Measurements from ENCODE around the gene ACP2. TPM values are rescaled to one million over a fixed set of nuclear protein-coding genes. Genes with fewer than 3 reads are reported as not detected.

ACP2 gene
- total RNA-seq, 1 donor from 2014 or later = 40.8 TPM

- H3K36me3 Mint-ChIP-seq (ENCODE audit: low read depth, unreplicated experiment) = peaks cover 25% of the 10 kb centered on the region
- no peak for DNase-seq (ENCODE audit: low read depth)
- no peak overlapping the region for H3K4me3 Mint-ChIP-seq (ENCODE audit: unreplicated experiment)
- H3K4me1 Mint-ChIP-seq (ENCODE audit: low read depth, unreplicated experiment) = no peaks in the 10 kb centered on the region
- no peaks in the 10 kb centered on the region for H3K4me1 ChIP-seq (ENCODE audit: insufficient read depth, low read length)
- FAIRE-seq = no peak
- no peak overlapping the region for H3K27ac ChIP-seq (ENCODE audit: low read depth, low read length)
- H3K9me3 Mint-ChIP-seq (ENCODE audit: unreplicated experiment) = no peaks in the 10 kb centered on the region
- no peak overlapping the region for H3K4me2 ChIP-seq (ENCODE audit: low read length)
- no peak overlapping the region for H3K27ac Mint-ChIP-seq (ENCODE audit: unreplicated experiment)
- H3K4me3 ChIP-seq (ENCODE audit: insufficient read depth, low read depth, low read length) = no peak overlapping the region
- peaks cover 18% of the 10 kb centered on the region for H3K79me2 ChIP-seq (ENCODE audit: insufficient read depth, low read length)
- H4K20me1 ChIP-seq (ENCODE audit: insufficient read depth, low read length) = peaks cover 23% of the 10 kb centered on the region
- H3K27me3 ChIP-seq (ENCODE audit: insufficient read depth, low read length) = no peaks in the 10 kb centered on the region
- H2AFZ ChIP-seq (ENCODE audit: low read depth, low read length) = no peak overlapping the region
- no peaks in the 10 kb centered on the region for H3K9me3 ChIP-seq (ENCODE audit: insufficient read depth, low read depth, low read length)
- no peak overlapping the region for H3K9ac ChIP-seq (ENCODE audit: low read length)
- no peaks in the 10 kb centered on the region for H3K27me3 Mint-ChIP-seq (ENCODE audit: low read depth, unreplicated experiment)
- H3K36me3 ChIP-seq (ENCODE audit: insufficient read depth, low read length) = peaks cover 45% of the 10 kb centered on the region
- TF ChIP-seq CTCF (IDR thresholded peaks at IDR 0.05; ENCODE audit: insufficient read depth, low read depth, low read length) (no peak), EZH2 (IDR thresholded peaks at IDR 0.05; ENCODE audit: insufficient read depth, low read length) (no peak)
These were observed 30.2 kb upstream of the ACP2 start for GRCh38 chr11:47278769-47279168.

DNA sequence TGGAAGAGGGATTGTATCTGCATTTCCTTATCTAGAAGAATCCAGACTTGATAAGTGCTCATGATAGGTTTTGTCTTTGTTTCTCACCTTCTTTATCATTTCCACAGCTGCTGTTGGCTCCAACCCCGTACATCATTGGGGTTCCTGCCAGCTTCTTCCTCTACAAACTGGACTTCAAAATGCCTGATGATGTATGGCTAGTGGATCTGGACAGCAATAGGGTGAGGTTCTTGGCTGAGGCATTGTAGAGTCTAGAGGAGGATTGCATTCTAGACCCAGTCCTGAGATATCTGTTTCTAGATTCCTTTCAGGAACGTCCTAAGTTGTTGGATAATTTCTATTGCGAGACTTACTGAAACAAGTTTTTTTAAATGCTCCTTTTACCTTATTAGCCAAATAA lies 29.4 kb upstream of the ACP2 start:
- Histone ChIP-seq H3K27me3 (ENCODE audit: insufficient read depth, low read length) (no peaks in the 10 kb centered on the region), H3K36me3 (ENCODE audit: insufficient read depth, low read length) (peaks cover 45% of the 10 kb centered on the region), H3K4me3 (ENCODE audit: insufficient read depth, low read depth, low read length) (no peak overlapping the region), H3K4me1 (ENCODE audit: insufficient read depth, low read length) (no peaks in the 10 kb centered on the region), H3K9ac (ENCODE audit: low read length) (no peak overlapping the region), H2AFZ (ENCODE audit: low read depth, low read length) (no peak overlapping the region), H3K27ac (ENCODE audit: low read depth, low read length) (no peak overlapping the region), H3K4me2 (ENCODE audit: low read length) (no peak overlapping the region), H4K20me1 (ENCODE audit: insufficient read depth, low read length) (peaks cover 28% of the 10 kb centered on the region), H3K79me2 (ENCODE audit: insufficient read depth, low read length) (peaks cover 23% of the 10 kb centered on the region), H3K9me3 (ENCODE audit: insufficient read depth, low read depth, low read length) (no peaks in the 10 kb centered on the region)
- TF ChIP-seq CTCF (IDR thresholded peaks at IDR 0.05; ENCODE audit: insufficient read depth, low read depth, low read length) (no peak), EZH2 (IDR thresholded peaks at IDR 0.05; ENCODE audit: insufficient read depth, low read length) (no peak)
- no peak overlapping the region for H3K4me3 Mint-ChIP-seq (ENCODE audit: unreplicated experiment)
- H3K27me3 Mint-ChIP-seq (ENCODE audit: low read depth, unreplicated experiment) = no peaks in the 10 kb centered on the region
- H3K9me3 Mint-ChIP-seq (ENCODE audit: unreplicated experiment) = no peaks in the 10 kb centered on the region
- H3K27ac Mint-ChIP-seq (ENCODE audit: unreplicated experiment) = no peak overlapping the region
- H3K4me1 Mint-ChIP-seq (ENCODE audit: low read depth, unreplicated experiment) = no peaks in the 10 kb centered on the region
- peaks cover 25% of the 10 kb centered on the region for H3K36me3 Mint-ChIP-seq (ENCODE audit: low read depth, unreplicated experiment)
- DNase-seq (ENCODE audit: low read depth) = no peak
- no peak for FAIRE-seq

DNA sequence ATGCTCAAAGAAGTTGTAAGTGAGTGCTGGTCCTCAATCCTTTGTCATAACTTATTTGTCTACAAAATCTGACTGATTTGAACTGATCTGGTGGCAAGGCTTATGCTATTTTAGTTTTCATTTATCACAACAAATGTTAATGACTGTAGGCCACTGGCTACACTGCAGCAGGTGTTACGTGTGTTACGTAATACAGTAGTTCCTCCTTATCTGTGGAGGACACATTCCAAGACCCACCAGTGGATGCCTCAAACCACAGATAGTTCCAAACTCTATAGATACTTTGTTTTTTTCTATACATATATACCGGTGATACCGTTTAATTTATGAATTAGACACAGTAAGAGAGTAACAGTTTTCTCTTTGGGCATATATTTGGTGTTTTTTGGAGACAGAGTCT lies 28.3 kb upstream of the ACP2 start:
- Histone ChIP-seq H3K4me3 (ENCODE audit: insufficient read depth, low read depth, low read length) (no peak overlapping the region), H4K20me1 (ENCODE audit: insufficient read depth, low read length) (peaks cover 39% of the 10 kb centered on the region), H3K36me3 (ENCODE audit: insufficient read depth, low read length) (peaks cover 37% of the 10 kb centered on the region), H2AFZ (ENCODE audit: low read depth, low read length) (no peak overlapping the region), H3K79me2 (ENCODE audit: insufficient read depth, low read length) (peaks cover 34% of the 10 kb centered on the region), H3K27ac (ENCODE audit: low read depth, low read length) (no peak overlapping the region), H3K4me2 (ENCODE audit: low read length) (no peak overlapping the region), H3K27me3 (ENCODE audit: insufficient read depth, low read length) (no peaks in the 10 kb centered on the region), H3K4me1 (ENCODE audit: insufficient read depth, low read length) (no peaks in the 10 kb centered on the region), H3K9ac (ENCODE audit: low read length) (no peak overlapping the region), H3K9me3 (ENCODE audit: insufficient read depth, low read depth, low read length) (no peaks in the 10 kb centered on the region)
- no peak for TF ChIP-seq EZH2 (IDR thresholded peaks at IDR 0.05; ENCODE audit: insufficient read depth, low read length)
- no peak for TF ChIP-seq CTCF (IDR thresholded peaks at IDR 0.05; ENCODE audit: insufficient read depth, low read depth, low read length)
- Mint-ChIP-seq H3K4me1 (ENCODE audit: low read depth, unreplicated experiment) (peaks cover 4% of the 10 kb centered on the region), H3K27ac (ENCODE audit: unreplicated experiment) (no peak overlapping the region), H3K27me3 (ENCODE audit: low read depth, unreplicated experiment) (no peaks in the 10 kb centered on the region), H3K4me3 (ENCODE audit: unreplicated experiment) (no peak overlapping the region), H3K9me3 (ENCODE audit: unreplicated experiment) (no peaks in the 10 kb centered on the region), H3K36me3 (ENCODE audit: low read depth, unreplicated experiment) (peaks cover 19% of the 10 kb centered on the region)
- DNase-seq (ENCODE audit: low read depth) (no peak), FAIRE-seq (no peak)
